Globus pallidus (tissue), 1 donor: ENCODE measurements around the gene DPYSL5.

Experiments
- DNase-seq: peaks from one replicate; pipeline ENCODE4 v3.0.0-alpha.2; 2015; ENCODE audit warnings: low spot score

The DPYSL5 gene

DNA sequence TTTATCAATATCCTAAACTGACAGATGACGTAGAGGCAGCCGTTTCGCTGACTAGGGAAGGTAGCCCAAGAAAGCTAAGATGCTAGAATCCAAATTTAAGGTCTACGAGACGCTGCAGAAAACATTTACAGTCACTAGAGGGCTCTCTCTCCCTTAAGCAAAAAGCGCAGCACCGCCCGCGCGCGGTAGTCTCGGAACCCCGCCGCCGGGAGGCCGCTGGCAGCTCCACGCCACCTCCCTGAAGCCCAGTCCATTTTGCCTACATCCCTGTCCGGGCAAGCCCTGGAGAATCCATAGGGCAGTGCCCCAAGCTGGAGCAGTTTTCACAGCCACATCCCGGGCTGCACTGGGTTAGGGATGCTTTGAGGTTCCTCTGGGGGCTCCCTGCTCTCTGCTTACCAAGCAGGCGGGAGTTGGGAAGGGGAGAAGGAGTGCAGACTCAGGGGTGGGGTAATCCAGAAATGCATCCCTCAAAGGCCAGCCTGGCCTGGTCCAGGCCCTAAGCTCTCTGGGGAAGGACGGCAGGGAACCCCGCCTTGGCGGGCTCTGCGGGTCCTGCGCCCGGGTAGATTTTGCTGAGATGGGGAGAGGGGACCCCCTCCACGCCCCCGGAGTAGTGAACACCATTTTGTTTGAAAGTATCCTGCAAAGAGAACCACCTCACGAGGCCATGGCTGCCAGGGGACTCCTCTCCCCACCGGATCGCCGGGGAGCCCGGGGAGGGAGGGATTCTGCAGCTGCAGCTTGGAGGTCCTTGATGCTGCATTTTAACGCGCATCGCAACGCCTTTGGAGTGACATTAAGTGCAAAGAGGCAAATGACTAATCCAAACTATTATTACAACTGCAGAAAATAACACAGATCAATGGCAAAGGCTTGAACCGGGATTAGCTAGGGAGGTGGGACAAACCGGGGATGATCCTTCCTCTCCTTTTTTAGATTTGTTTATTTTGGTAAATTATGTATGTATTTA lies 1.3 kb upstream of the DPYSL5 start:
- peak; percentile 88 for DNase-seq

DNA sequence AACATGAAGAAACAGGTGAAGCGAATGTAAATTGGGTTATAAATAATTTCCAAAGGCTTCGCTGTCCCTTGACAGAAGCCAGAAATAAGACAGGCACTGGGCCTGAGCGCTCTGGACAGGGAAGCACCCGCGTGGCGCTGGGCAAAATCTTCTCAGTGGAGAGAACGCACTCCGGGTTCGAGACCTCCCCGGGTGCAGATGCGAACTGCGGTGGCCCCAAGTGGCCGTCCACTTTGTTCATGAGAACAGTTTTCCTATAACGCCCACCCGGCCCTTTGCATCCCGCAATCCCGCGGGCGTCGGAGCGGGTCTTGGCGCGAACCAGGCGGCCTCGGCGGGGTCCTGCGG lies 651 bp upstream of the DPYSL5 start:
- DNase-seq = peak; percentile 36

DNA sequence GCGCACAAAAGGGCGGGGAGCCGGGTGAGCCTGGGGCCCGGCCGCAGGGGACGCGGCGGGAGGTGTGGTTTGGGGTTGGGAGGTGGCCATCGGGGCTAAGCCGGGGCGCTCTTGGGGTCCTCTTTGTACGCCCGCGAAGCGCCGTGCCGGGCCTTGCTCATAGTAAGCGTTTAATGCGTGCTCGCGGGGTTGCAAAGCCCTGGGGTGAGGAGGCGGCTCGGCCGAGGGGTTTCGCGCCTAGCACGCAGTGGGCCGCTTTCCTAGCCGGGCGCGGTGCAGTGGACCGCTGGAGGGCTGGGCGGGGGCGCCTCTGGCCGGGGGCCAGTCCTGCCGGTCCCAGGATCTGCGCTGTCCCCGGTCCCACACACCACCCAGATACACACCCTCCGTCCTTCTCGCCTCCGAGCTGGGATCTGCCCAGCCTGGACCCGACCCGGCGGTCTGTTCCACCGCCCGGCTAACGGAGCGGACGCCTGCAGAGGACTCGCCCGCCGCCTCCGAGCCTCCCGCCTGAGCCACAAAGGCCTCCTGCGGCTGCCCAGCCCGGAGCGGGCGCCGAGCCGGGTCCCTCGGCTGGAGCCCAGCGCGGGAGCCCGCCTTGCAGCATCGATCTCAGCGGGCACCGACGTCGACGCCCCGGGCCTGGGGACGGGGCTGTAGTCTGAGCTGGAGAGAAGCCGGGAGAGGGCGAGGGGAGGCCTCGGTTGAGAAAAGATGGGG lies 564 bp downstream of the DPYSL5 start:
- no peak for DNase-seq

DNA sequence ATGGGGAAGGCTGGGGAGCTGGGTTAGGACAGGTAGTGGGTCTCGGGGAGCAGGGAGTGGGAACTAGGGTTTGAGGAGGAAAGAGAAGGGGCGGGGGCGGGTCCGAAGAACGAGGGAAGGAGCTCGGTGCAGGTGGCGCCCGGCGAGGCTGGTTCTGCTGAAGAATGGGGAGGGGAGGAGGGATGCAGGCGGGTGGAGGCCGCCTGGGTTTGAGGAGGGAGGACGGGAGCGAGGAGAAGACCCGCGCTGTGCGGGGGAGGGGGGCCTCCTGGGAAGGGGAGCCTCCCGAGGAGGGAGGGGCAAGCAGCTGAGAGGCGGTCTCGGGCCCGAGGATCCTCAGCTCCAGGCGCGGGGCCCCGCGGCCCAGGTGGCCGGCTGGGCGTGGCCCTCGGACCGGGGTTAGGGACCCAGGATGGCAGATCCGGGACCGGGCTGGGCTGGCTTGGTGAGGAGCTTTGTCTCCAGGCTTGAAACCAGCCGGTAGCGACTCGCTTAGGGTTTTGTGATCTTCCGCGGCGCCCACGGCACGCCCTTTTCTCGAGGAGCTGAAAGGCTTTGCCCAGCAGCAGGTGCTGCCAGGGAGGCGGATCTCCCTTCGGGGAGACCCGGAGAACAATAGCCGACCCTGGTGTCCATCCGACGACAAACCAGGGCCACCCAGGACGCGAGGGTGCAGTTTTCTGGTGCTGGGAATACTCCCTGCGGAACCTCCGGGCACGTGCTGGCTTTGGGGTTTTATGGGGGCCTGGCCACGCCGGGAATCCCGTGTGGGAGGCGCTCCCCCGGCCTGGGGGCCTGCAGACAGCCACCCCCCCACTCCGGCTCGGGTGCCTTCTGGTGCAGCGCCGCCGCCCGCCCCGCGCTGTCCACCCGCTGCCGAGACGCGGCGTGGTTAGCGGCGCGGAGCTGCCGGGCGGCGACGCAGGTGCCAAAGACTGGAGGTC lies 1.4 kb downstream of the DPYSL5 start:
- DNase-seq = no peak

DNA sequence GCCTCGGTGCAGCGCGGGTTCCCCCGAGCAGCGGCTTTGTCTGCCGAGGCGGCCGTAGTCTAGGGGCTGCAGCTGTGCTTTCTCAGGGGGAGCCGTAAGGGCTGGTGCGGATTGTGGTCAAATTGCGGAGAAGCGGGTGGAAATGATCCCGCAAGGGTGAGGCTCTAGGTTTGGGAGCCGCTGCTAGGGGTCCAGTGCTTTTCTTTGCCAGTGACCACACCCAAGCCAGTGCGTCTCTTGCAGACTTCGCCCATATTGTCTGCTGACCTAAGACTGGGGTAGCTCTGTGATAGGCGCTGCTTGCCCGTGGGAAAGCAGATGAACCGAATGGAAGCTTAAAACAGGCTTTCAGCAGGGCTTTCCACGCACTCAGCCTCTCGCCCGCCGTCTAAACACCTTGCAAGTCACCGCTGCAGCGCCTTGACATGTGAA lies 2.1 kb downstream of the DPYSL5 start:
- DNase-seq = no peak

DNA sequence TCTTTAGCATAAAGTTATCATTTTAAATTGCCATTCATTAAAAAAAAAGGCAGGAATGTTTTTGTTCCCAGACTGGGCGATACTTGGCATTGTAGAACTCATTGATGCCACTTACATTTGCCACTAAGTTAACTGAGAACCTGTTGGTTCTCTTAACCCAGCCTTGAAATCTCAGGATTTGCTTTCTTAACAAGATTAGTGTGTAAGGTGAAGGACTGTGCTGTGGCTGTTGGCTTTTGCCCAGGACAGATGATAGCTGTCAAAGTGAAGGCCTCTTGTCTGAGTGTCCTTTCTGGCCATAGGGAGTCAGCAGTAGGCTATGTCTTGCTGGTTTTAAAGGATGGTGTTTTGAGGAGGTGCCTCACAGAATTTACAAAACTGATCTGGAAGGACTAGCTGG lies 2.6 kb downstream of the DPYSL5 start:
- DNase-seq = peak; percentile 54

DNA sequence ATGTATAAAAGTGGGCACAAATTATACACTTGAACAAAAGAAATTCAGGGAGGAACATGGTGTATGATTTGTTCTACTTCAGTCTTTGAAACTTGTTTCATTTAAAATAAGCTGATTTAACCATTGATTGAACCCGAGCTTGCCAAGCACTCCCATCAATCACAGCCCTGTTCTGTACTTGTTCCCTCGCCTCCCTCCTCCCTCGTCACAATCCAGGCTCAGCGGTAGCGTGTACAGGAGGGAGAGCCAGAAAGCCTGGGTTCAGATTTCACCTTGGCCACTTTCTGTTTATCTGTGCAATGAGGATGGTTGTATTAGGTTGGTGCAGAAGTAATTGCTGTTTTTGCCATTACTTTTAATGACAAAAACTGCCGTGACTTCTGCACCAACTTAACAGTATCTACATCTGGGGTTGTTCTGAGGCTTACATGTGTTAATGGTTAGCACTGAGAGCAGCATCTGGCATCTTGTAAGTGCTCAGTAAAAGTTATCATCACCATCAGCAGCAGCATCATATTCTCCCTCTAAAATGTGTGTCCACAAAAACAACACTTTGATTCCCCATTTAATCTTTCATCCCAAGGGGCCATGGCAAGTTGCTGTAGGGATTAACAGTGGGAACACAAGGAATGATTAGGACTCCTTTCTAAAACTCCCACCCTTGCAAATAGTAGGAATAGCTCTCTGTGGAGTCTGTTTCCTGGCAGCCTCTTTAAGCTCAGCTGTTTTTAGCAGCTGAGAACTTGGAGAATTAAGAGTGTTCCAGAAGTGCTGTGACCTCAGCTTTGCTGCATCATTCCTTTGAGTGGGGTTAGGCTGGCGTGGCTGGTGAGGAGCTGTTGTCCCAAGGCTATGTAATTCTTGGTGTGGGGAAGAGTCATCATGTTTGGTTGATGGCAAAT lies 4.7 kb downstream of the DPYSL5 start:
- peak; percentile 54 for DNase-seq

DNA sequence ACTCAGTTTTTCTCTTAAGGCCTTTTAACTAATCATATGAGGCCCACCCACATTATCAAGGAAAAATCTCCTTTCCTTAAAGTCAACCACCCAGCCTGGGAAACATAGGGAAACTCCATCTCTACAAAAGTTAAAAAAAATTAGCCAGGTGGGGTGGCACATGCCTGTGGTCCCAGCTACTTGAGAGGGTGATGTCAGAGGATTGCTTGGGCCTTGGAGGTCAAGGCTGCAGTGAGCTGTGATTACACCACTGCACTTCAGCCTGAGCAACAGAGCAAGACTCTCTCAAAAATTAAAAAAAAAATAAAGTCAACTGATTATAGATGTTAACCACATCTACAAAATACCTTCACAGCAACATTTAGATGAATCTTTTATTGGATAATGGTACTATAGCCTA lies 5.8 kb downstream of the DPYSL5 start:
- no peak for DNase-seq

DNA sequence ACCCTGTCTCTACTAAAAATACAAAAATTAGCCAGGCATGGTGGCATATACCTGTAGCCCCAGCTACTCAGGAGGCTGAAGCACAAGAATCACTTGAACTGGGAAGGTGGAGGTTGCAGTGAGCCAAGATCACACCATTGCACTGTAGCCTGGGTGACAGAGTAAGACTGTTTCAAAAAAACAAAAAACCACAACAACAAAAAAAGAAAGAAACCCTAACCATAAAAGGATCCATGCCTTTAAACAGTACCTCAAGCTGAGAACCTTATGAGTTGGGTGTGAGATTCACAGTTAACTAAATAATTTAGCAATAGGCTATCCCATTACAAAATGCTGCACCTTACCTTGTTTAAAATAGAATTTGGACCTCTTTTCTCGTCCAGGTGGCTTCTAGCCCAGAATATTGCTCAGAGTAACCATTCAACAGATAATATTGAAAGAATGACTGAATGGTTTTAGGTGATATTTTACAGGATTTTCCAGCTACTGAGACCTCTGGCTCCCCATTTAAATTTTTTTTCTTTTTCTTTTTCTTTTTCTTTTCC lies 6.4 kb downstream of the DPYSL5 start:
- no peak for DNase-seq

DNA sequence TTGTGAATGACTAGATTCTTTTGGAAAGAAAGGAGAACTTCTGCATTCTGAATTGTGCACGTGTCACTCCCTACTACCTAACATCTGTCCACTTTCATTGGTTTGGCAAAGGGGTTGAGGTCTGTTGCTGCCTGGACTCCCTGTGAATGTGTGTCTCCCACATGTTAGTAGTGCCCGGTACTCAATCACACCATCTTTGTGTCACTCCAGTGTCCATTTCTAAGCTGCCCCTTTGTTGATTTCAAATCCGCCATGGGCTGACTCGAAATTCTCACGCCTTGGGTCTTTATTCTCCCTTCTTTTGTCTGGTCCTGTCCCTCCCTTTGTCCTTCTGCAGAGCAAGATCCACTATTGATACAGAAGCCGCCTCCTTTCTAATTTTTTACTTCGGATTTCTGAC lies 7.5 kb downstream of the DPYSL5 start:
- no peak for DNase-seq

DNA sequence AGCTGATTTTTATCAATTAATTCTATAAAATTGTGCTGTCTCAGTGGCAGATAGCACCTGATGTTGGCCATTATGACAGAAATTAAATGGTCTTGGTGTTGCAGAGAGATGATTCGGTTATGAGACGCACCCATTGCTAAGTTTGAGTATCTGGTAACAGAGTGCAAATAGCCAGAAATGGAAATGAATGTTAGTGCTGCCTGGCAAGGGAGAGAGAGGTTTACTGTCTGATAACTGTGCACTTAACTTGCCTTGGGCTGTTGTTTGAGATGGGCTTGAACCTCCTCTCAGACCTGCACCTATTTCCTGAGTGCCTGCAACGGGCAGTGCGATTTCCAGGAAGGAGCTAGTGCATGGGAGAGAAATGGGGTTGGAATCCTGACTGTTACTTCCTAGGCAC lies 11.7 kb downstream of the DPYSL5 start:
- DNase-seq = no peak

DNA sequence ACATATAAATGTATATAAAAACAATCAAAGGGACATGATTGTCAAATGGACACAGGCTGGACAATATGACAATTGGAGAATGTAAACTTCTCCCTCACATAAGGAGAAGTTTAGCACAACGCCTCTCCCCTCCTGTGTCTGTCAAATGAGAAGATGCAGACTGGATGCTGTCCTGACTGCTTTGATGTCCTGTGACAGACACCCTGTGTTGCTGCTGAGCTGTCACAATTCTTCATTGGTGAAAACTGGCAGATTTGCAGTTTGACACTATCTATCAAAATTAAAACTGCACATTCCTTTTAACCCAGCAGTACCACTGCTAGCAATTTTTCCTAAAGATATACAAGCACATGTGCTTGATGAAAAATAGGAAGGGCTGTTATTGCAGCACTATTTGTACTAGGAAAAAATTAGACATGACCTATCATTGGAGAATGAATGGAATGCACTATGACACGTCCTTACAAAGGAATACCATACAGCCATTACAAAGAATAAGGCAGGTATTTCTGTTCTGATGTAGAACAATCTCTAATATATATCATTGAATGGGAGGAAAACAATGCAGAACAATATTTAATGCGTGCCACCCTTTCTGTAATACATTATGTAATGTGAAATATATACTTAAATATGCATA lies 12.4 kb downstream of the DPYSL5 start:
- no peak for DNase-seq

DNA sequence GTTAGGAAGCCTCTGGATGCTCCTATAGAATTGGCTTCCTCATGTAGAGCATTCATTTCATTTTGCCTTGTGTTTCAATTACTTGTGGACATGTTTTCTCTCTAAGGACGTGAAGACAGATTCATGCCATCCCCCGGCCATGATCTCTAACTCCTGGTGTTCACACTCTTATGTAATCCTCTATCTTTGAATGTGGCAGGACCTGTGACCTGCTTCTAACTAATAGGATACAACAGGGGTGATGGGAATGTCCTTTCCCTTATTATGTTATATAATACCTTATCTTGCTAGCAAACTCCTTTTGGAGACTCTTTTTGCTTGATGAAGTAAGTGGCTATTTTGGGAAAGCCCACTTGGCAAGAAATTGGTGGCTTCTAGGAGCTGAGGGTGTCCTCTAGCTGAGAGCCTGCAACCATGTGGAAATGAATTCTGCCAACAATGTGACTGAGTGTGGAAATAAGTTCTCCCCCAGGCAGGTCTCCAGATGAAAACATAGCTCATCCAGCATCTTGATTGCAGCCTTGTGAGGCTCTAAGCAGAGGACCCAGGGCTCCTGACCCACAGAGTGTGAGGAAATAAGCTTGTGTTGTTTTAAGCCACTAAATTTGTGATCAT lies 13.8 kb downstream of the DPYSL5 start:
- no peak for DNase-seq

DNA sequence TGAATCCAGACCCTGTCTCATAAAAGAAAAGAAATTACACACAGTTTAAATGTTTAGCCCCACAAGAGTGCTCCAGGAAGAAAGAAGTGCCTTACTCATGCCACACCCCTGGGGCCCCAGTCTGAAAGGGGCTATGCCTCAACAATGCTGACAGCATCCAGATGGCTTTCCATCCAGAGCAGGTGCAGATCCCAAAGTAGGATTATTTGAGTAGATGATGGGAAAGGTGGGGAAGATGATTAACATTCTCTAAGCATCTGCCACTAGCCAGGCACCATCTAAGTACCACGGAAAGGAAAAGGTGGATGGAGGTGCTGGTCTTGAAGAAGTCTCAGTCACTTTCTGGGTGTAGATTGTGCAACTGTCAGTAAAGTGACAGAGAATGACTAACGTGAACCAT lies 16.3 kb downstream of the DPYSL5 start:
- DNase-seq = no peak

DNA sequence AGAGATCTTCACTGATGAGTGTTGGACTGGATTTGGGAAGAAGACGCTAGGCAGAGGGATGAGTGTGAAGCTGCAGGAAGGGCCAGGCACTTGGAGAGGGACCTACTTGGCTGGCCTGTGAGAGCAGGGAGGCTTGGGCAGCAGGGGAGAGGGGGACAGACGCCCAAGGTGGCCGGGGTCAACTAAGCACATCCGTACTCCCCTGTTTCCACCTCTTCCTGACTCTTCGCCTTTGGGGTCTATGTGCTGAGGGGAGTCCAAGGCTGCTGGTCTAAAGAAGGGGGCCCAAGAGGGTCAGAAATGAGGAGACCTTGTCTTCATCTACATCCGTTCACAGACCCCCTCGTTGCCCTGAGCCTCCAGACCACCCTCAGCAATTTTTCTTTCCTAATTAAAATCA lies 16.7 kb downstream of the DPYSL5 start:
- peak; percentile 46 for DNase-seq

DNA sequence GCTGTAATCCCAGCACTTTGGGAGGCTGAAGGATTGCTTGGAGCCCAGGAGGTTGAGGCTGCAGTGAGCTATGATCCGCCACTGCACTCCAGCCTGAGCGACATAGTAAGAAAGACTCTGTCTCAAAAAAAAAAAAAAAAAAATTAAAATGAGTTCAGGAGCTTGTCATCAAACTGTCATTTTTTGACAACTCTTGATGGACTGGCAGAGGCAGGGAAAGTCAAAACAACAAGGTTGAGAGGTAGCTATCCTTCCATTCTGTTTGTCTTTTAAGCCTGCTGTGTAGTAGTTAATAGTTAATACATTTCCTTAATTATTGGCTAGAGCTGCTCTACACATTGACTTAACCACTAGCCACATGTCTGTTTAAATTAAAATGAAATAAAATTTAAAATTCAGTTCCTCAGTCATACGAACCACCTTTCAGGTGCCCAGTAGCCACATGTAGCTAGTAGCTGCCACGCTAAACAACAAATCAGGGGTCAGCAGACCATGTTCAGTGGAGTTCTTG lies 22.7 kb downstream of the DPYSL5 start:
- DNase-seq = no peak

DNA sequence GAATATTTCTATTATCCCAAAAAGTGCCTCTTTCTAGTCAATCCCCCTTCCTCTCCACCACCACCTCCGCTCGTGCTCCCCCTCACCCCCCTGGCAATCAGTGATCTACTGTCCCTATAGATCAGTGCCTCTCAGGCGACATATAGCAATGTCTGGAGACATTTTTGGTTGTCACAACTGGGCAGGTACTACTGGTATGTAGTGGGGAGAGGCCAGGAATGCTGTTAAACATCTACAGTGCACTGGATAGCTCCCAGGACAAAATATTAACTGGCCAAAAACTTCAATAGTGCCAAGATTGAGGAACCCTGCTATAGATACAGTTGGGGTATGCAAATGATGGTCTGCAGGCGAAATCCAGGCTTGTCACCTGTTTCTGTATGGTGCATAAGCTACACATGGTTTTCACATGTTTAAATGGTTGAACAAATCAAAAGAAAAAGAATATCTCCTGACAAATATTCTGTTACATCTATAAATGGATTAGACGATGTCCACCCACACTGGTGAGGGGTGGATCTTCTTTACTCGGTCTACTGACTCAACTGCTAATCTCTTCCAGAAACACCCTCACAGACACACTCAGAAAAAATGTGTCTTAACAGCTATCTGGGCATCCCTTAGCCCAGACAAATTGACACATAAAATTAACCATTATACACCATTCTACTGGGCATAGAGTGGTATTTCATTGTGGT lies 25.5 kb downstream of the DPYSL5 start:
- no peak for DNase-seq

DNA sequence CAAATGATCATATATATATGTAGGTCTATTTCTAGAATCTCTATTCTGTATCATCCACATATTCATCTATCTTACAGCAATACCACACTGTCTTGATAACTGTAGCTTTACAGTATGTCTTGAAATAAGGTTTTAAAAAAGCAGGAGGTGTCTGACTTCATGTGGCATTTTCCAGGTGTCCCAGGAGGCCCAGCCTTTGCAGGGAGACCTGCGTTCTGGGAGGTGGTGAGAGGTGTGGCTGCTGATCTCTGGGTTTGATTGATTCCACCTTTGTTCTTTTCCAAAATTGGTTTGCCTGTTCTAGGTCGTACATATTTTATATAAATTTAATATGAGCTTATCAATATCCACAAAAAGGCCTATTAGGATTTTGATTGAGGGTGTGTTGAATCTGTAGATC lies 26.6 kb downstream of the DPYSL5 start:
- DNase-seq = no peak

DNA sequence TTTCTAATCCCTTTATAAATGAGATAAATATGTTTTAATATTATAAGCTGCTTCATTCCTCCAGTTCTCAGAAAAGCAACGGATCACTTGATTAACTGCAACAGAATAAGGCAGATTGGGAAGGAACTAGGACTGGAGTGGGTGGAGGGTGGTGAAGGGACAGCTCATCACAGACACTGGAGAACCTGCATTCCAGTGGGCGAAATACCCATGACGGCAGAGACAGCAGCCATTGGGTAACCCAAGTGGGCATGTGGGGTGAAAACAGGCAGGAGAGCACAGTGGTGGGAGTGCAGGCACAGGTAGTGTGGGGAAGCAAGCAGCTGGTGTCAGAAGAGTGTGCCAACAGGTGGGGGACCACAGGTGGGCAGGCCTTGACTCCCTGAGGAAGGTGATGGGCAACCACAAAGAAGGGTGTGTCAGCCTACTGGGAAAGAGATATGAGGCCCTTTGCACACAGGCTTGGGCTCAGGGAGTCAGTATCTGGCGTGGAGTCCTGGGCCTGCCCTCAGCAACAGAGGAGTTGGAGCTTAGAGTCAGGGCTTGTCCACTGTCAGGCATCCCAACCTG lies 27.2 kb downstream of the DPYSL5 start:
- no peak for DNase-seq
